GM10266 (cell line): ENCODE measurements around the gene MYO1D.
"Not testable (repeated sequence)": the region's sequence is repeated elsewhere in the genome, so short reads cannot be mapped to it uniquely, and the experiment has no call there.

ENCODE experiments used
- DNase-seq: peaks from one replicate; pipeline ENCODE4 v3.0.0; 2012; ENCODE audit errors: extremely low spot score
- TF ChIP-seq, protein P1 (sequence below): IDR thresholded peaks from 2 replicates; pipeline ENCODE4 v1.5.1; 2012; ENCODE audit warnings: mild to moderate bottlenecking, low read depth; ENCODE audit not compliant: control insufficient read depth, insufficient read depth; ENCODE audit errors: missing control alignments

Gene MYO1D

DNA sequence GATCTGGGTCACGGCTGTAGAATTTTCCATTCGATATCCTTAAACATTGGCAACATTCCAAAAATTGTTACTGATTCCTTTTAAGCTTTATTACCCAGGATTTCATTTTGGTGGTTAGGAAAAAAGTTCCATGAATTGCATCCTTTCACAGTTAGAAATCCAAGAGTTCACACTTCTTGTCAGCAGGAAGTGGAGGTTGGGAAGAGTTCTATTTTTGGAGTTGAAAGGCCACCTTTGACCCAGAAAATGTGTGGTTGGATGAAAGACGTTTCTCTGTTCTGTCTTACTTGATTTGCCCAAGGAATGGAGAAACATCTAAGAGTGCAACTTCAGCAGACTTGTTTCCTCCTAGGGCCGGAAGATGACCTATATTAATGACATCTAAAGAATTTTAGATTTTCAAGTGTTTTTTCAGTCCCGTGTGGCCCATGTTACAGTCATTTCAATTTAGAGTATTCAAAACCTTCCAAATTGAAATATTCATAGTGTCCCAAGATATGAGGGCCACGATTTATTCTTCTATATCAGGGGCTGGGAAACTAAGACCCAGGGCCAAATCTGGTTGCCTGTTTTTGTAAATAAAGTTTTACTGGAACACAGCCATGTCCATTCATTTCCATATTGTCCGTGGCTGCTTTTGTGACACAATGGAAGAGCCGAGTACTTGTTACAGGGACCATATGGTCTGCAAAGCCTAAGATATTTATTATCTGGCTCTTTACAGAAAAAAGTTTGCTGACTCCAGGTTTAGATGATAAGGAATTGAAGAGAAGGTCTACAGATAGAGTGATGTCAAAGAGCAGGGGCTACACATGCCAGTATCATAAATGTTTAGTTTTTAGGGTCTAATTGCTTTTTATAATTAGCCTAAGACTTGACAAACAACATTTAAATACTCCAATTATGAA, 339.9 kb downstream of the MYO1D start:
- DNase-seq: no peak
- TF ChIP-seq, protein P1, sequence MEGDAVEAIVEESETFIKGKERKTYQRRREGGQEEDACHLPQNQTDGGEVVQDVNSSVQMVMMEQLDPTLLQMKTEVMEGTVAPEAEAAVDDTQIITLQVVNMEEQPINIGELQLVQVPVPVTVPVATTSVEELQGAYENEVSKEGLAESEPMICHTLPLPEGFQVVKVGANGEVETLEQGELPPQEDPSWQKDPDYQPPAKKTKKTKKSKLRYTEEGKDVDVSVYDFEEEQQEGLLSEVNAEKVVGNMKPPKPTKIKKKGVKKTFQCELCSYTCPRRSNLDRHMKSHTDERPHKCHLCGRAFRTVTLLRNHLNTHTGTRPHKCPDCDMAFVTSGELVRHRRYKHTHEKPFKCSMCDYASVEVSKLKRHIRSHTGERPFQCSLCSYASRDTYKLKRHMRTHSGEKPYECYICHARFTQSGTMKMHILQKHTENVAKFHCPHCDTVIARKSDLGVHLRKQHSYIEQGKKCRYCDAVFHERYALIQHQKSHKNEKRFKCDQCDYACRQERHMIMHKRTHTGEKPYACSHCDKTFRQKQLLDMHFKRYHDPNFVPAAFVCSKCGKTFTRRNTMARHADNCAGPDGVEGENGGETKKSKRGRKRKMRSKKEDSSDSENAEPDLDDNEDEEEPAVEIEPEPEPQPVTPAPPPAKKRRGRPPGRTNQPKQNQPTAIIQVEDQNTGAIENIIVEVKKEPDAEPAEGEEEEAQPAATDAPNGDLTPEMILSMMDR: no peak

DNA sequence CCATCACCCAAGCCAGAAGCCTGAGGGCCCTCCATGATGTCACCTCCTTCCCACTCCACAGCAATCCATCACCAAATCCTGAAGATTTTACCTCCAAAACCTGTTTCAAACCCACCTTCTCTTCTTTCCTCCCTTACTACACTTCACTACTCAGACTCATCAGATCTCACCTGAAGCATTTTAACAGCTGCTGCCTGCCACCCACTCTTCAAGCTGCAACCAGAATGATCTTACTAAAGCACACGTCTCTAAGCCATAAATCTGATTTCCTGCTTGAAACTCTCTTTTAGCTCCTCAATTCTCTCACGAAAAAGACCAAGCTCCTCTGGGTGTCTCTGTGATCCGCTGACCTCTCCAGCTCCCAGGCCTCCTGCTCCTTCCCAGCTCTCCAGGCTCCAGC, 343.6 kb downstream of the MYO1D start:
- TF ChIP-seq, protein P1: no peak
- DNase-seq: no peak

DNA sequence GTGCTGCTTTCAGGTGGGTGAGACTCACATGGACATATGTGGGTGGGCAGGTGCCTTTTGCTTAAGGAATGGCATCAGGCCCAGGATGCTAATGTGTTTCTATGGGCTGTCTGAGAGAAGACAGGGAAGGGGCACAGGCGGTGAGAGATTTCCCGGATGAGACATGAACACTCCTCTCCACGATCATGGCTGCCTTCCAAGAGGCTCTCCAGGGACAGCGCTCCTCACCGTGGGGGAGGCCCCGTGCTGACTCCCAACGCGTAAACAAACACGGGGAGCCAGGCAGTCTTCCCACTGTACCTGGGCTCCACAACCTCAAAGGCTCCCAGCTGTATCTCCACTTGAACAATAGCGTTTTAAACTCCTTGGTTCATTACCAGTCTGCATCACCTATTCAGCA, 347.3 kb downstream of the MYO1D start:
- TF ChIP-seq, protein P1: no peak
- DNase-seq: no peak

DNA sequence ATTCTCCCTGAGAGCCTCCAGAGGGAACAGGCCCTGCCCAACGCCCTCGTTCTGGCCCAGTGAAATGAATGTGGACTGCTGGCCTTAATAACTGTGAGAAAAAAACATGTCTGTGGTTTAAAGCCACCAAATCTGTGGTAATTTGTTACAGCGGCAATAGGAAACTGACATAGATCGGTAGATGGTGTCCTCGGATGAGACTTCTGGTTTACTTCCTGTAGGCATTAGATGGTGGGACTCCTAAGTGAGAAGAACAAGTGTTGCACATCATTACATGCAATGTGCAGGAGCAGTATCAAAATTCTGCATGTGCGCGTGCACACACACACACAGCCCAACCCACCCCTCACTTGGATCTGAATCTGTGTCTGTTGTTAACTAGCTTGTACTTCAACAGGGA, 348.1 kb downstream of the MYO1D start:
- DNase-seq: no peak
- TF ChIP-seq, protein P1: no peak

DNA sequence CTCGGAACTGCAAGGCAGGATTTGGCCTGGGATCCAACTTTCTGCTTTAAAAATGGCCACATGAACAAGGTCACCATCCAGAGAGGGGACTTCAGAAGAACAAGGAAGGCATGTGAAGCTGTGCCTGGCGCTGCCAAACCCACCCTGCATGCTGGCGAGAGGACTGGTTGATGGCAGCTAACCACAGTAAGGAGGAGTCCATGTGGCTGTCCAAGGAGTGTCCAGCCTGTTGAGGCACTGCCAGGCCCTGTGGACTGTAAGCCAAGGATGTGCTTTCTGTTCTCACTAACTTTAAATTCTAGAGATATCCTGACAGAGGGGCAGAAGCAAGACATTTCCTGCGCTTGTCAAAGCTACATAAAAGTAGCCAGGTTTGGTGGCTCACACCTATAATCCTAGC, 349.8 kb downstream of the MYO1D start:
- TF ChIP-seq, protein P1: no peak
- no peak for DNase-seq

DNA sequence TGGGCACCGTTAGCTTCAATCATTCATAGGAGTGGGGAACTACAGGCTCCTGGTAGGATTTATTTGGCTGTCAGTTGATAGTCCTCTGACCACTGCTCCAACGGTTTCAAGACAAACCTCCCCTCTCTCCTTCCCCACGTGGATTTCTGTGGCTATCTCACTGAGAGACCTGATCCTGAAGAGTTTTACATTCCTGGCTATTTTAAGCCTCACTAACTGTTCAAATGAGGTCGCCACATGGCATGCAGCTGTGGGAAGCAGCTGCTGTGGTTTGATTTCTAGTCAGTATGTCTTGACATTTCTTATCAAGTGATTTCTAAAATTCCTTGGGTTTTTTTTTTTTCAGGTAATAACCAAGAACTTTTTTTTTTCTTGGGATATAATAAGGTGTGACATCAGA, 351.8 kb downstream of the MYO1D start:
- no peak for DNase-seq
- TF ChIP-seq, protein P1: no peak

DNA sequence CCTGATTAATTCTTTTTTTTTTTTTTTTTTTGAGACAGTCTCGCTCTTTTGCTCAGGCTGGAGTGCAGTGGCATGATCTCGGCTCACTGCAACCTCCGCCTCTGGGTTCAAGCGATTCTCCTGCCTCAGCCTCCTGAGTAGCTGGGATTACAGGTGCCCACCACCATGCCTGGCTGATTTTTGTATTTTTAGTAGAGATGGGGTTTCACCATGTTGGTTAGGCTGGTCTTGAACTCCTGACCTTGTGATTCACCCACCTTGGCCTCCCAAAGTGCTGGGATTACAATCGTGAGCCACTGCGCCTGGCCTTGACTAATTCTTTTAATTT, 352.4 kb downstream of the MYO1D start:
- not testable (repeated sequence) for DNase-seq

DNA sequence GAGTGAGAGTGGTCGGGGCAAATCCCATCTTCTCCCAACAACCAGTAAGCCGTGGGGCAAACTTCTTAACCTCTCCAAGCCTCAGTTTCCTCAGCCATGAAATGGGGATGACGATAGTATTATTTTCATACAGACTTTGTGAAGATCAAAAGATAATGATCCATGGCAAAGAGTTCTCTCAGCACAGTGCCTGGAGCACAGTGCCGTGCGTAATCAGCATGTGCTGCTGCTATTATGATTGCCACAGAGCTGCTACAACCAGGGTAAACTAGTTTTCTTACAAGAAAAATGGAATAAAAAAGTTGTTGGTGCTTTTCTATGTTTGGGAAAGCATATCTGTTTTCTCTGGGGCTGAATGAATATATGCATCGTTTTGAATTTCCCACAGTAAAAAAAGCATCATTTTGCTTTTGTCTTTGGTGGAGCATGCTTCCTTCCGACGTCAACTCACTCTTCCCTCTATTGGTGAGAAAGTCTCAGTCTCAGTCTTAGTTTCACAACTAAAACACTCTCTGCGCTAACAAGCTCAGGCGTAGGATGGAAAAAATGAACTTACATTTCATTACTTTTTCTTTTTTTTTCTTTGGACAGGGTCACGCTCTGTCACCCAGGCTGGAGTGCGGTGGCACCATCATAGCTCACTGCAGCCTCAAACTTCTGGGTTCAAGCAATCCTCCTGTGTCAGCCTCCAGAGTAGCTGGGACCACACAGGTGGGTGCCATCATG, 352.9 kb downstream of the MYO1D start:
- TF ChIP-seq, protein P1: no peak
- peak; percentile 66 for DNase-seq
